ENCODE data around the gene SLMAP.
"Not testable (repeated sequence)": the region's sequence is repeated elsewhere in the genome, so short reads cannot be mapped to it uniquely, and the experiment has no call there.

SLMAP gene

GRCh38 chr3:57837686-57838085, 81.6 kb downstream of the SLMAP start:
- no peak for DNase-seq

- DNase-seq, result no peak
Measured at GRCh38 chr3:57838627-57839026, 82.5 kb downstream of the SLMAP start.

GRCh38 chr3:57840473-57840872, 84.4 kb downstream of the SLMAP start:
- DNase-seq, result no peak

GRCh38 chr3:57841818-57842217, 85.7 kb downstream of the SLMAP start:
- DNase-seq, result no peak

- DNase-seq, result no peak
Measured at GRCh38 chr3:57848177-57848738, 92.1 kb downstream of the SLMAP start.

GRCh38 chr3:57851304-57851703, 95.2 kb downstream of the SLMAP start:
- no peak for DNase-seq

- no peak for DNase-seq
Measured at GRCh38 chr3:57852896-57853295, 96.8 kb downstream of the SLMAP start.

GRCh38 chr3:57855281-57855680, 99.2 kb downstream of the SLMAP start:
- no peak for DNase-seq

- DNase-seq, result no peak
Measured at GRCh38 chr3:57855943-57856342, 99.8 kb downstream of the SLMAP start.

- DNase-seq, result peak in 1 of 2 donors; percentile 15
Measured at GRCh38 chr3:57856675-57857074, 100.6 kb downstream of the SLMAP start.

GRCh38 chr3:57862894-57863293, 106.8 kb downstream of the SLMAP start:
- DNase-seq, result no peak

- no peak for DNase-seq
Measured at GRCh38 chr3:57863380-57863779, 107.3 kb downstream of the SLMAP start.

- DNase-seq, result no peak
Measured at GRCh38 chr3:57864853-57865252, 108.7 kb downstream of the SLMAP start.

- DNase-seq, result not testable (repeated sequence)
Measured at GRCh38 chr3:57869110-57869509, 113.0 kb downstream of the SLMAP start.

- DNase-seq, result no peak
Measured at GRCh38 chr3:57872606-57873005, 116.5 kb downstream of the SLMAP start.

GRCh38 chr3:57876632-57877031, 120.5 kb downstream of the SLMAP start:
- DNase-seq, result no peak

- DNase-seq, result no peak
Measured at GRCh38 chr3:57877116-57877515, 121.0 kb downstream of the SLMAP start.

GRCh38 chr3:57884436-57884835, 128.3 kb downstream of the SLMAP start:
- not testable (repeated sequence) for DNase-seq

- no peak for DNase-seq
Measured at GRCh38 chr3:57889807-57890206, 133.7 kb downstream of the SLMAP start.

- no peak for DNase-seq
Measured at GRCh38 chr3:57890874-57891273, 134.8 kb downstream of the SLMAP start.

GRCh38 chr3:57892423-57892822, 136.3 kb downstream of the SLMAP start:
- DNase-seq, result no peak

GRCh38 chr3:57893156-57893555, 137.0 kb downstream of the SLMAP start:
- DNase-seq, result no peak

- no peak for DNase-seq
Measured at GRCh38 chr3:57893668-57894067, 137.6 kb downstream of the SLMAP start.

GRCh38 chr3:57896031-57896430, 139.9 kb downstream of the SLMAP start:
- no peak for DNase-seq

- DNase-seq, result no peak
Measured at GRCh38 chr3:57896691-57897090, 140.6 kb downstream of the SLMAP start.

GRCh38 chr3:57900786-57901185, 144.7 kb downstream of the SLMAP start:
- no peak for DNase-seq

Measured in CD4-positive, alpha-beta T cell treated with Interferon alpha-2 for 1 hour (primary cell).